Measurements from ENCODE around the gene MAGEC2. TPM values are rescaled to one million over a fixed set of nuclear protein-coding genes. Genes with fewer than 3 reads are reported as not detected.

The MAGEC2 gene
- total and polyA plus RNA-seq, 8 donors, result not detected

GRCh38 chrX:142214081-142214480 lies 9.0 kb upstream of the MAGEC2 start:
- intact Hi-C loops (cut with DNase I; ENCODE audit: low total_unique reads), result no loop called here

DNA sequence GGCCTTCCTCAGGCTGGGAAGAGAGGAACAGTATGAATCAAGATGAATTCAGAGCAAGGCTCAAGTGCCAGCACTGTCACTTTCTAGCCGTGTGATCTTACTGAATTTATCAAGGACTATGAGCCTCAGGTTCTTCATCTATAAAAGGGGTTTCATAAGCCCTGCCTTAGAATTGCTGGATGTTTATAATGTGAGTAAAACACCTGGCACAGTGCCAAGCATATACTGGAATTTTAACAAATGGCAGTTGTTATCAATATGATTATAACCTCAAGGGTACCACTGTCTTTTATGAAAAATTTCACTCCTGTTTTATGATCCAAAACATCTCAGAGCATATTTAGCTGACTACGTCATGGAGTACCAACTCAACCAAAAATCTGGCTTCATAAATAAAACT lies 4.0 kb downstream of the MAGEC2 start:
- Histone ChIP-seq H3K27ac (no peak overlapping the region), H3K27me3 (no peaks in the 10 kb centered on the region), H3K9me3 (no peaks in the 10 kb centered on the region), H3K4me3 (no peak overlapping the region), H3K36me3 (no peaks in the 10 kb centered on the region), H3K4me1 (no peaks in the 10 kb centered on the region)
- TF ChIP-seq POLR2A (IDR thresholded peaks at IDR 0.05), result no peak
- DNase-seq, result no peak
- intact Hi-C loops (cut with DNase I; ENCODE audit: low total_unique reads), result no loop called here
- WGBS, 5 donors, result 71 to 87% (median 79%) methylated on average over 2 of the region's 2 CpGs

More at GRCh38 chrX:142214081-142214480, 9.0 kb upstream of the MAGEC2 start:
- Histone ChIP-seq H3K9me3 (no peaks in the 10 kb centered on the region), H3K4me3 (no peak overlapping the region), H3K27ac (no peak overlapping the region), H3K27me3 (no peaks in the 10 kb centered on the region), H3K36me3 (no peaks in the 10 kb centered on the region), H3K4me1 (no peaks in the 10 kb centered on the region)
- 71 to 86% (median 78%) methylated on average over 2 to 4 of the region's 4 CpGs for WGBS, 5 donors
- no peak for DNase-seq
- TF ChIP-seq EP300 (IDR thresholded peaks at IDR 0.05) (no peak), POLR2AphosphoS5 (IDR thresholded peaks at IDR 0.05) (no peak), POLR2A (IDR thresholded peaks at IDR 0.05) (no peak)
- TF ChIP-seq, protein P1, sequence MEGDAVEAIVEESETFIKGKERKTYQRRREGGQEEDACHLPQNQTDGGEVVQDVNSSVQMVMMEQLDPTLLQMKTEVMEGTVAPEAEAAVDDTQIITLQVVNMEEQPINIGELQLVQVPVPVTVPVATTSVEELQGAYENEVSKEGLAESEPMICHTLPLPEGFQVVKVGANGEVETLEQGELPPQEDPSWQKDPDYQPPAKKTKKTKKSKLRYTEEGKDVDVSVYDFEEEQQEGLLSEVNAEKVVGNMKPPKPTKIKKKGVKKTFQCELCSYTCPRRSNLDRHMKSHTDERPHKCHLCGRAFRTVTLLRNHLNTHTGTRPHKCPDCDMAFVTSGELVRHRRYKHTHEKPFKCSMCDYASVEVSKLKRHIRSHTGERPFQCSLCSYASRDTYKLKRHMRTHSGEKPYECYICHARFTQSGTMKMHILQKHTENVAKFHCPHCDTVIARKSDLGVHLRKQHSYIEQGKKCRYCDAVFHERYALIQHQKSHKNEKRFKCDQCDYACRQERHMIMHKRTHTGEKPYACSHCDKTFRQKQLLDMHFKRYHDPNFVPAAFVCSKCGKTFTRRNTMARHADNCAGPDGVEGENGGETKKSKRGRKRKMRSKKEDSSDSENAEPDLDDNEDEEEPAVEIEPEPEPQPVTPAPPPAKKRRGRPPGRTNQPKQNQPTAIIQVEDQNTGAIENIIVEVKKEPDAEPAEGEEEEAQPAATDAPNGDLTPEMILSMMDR (IDR thresholded peaks at IDR 0.05), result no peak

GRCh38 chrX:142186103-142186502 lies 19.0 kb downstream of the MAGEC2 start:
- WGBS, 5 donors, result 44 to 55% (median 46%) methylated on average over 2 of the region's 2 CpGs
- DNase-seq, result no peak
- Histone ChIP-seq H3K27ac (no peak overlapping the region), H3K4me3 (no peak overlapping the region), H3K27me3 (no peaks in the 10 kb centered on the region), H3K9me3 (no peaks in the 10 kb centered on the region), H3K4me1 (no peaks in the 10 kb centered on the region), H3K36me3 (no peaks in the 10 kb centered on the region)
- TF ChIP-seq POLR2A (IDR thresholded peaks at IDR 0.05) (no peak), POLR2AphosphoS5 (IDR thresholded peaks at IDR 0.05) (no peak), EP300 (IDR thresholded peaks at IDR 0.05) (no peak)
- TF ChIP-seq, protein P1 (IDR thresholded peaks at IDR 0.05), result no peak
- intact Hi-C loops (cut with DNase I; ENCODE audit: low total_unique reads), result no loop called here

GRCh38 chrX:142184756-142185602 lies 20.1 kb downstream of the MAGEC2 start:
- H3K27ac ChIP-seq, result no peak overlapping the region
- no peak for DNase-seq
- no peaks in the 10 kb centered on the region for H3K4me1 ChIP-seq
- TF ChIP-seq POLR2A (IDR thresholded peaks at IDR 0.05), result no peak
- TF ChIP-seq POLR2AphosphoS5 (IDR thresholded peaks at IDR 0.05), result no peak
- no peak for TF ChIP-seq EP300 (IDR thresholded peaks at IDR 0.05)
- TF ChIP-seq, protein P1 (IDR thresholded peaks at IDR 0.05), result no peak
- no peaks in the 10 kb centered on the region for H3K36me3 ChIP-seq
- H3K4me3 ChIP-seq, result no peak overlapping the region
- H3K9me3 ChIP-seq, result no peaks in the 10 kb centered on the region
- no peaks in the 10 kb centered on the region for H3K27me3 ChIP-seq
- intact Hi-C loops (cut with DNase I; ENCODE audit: low total_unique reads), result no loop called here
- WGBS, 5 donors, result 73 to 86% (median 79%) methylated on average over 7 of the region's 7 CpGs

GRCh38 chrX:142156567-142156966 lies 48.5 kb downstream of the MAGEC2 start:
- 71 to 93% (median 87%) methylated on average over 4 to 10 of the region's 10 CpGs for WGBS, 5 donors
- peaks cover 0 to 6% (median 0%) of the 10 kb centered on the region in 4 donors for H3K9me3 ChIP-seq
- TF ChIP-seq POLR2AphosphoS5 (IDR thresholded peaks at IDR 0.05) (no peak), POLR2A (IDR thresholded peaks at IDR 0.05) (no peak), EP300 (IDR thresholded peaks at IDR 0.05) (no peak)
- TF ChIP-seq, protein P1 (IDR thresholded peaks at IDR 0.05), result no peak
- no peak overlapping the region for H3K4me3 ChIP-seq
- no peaks in the 10 kb centered on the region for H3K27me3 ChIP-seq
- intact Hi-C loops (cut with DNase I; ENCODE audit: low total_unique reads), result no loop called here
- H3K36me3 ChIP-seq, result no peaks in the 10 kb centered on the region
- no peak overlapping the region for H3K27ac ChIP-seq
- DNase-seq, result no peak
- H3K4me1 ChIP-seq, result no peaks in the 10 kb centered on the region

Measured in stomach (tissue), 9 donors.